Activated CD4-positive, alpha-beta memory T cell treated with anti-CD3 and anti-CD28 coated beads, Interleukin-2, amount 10 ng/mL, durations not matched to agents 7 days and 5 days (primary cell): ENCODE measurements around the gene TAB3. TPM values are rescaled to one million over a fixed set of nuclear protein-coding genes. Genes with fewer than 3 reads are reported as not detected.
"Not testable (repeated sequence)": the region's sequence is repeated elsewhere in the genome, so short reads cannot be mapped to it uniquely, and the experiment has no call there.

Experiments used
- CTCF ChIA-PET: fragments of 350-600 bp; sonication (Branson Sonifier 250); formaldehyde crosslinking; loops from one replicate; lab custom pipeline; 2021; ENCODE audit warnings: antibody characterized with exemption, inconsistent platforms; lab: Charles Lee
- POLR2A ChIA-PET: fragments of 350-600 bp; sonication (Branson Sonifier 250); formaldehyde crosslinking; loops from one replicate; lab custom pipeline; 2021; ENCODE audit warnings: antibody characterized with exemption; lab: Charles Lee
- DNase-seq: peaks from one replicate; pipeline ENCODE4 v3.0.0-alpha.2; 2020
- H3K27ac Mint-ChIP-seq: one replicate; pipeline ENCODE4 v1.8.0; 2021; ENCODE audit warnings: mild to moderate bottlenecking, mixed read lengths
- H3K27me3 Mint-ChIP-seq: one replicate; pipeline ENCODE4 v1.8.0; 2021; ENCODE audit warnings: mixed read lengths
- H3K36me3 Mint-ChIP-seq: one replicate; pipeline ENCODE4 v1.8.0; 2021; ENCODE audit warnings: low read depth, mixed read lengths
- H3K4me1 Mint-ChIP-seq: one replicate; pipeline ENCODE4 v1.8.0; 2021; ENCODE audit warnings: mixed read lengths
- H3K4me3 Mint-ChIP-seq: one replicate; pipeline ENCODE4 v1.8.0; 2021; ENCODE audit warnings: mild to moderate bottlenecking, mixed read lengths
- H3K9me3 Mint-ChIP-seq: one replicate; pipeline ENCODE4 v1.8.0; 2021; ENCODE audit warnings: mixed read lengths
- total RNA-seq, 2 experiments: library from RNA; stranded (reverse); gene quantifications; one replicate each; pipeline ENCODE4 v1.2.3, GENCODE V29; 2021

TAB3 gene
- total RNA-seq, 2 experiments from 2014 or later, result 20.8 to 21.6 TPM

DNA sequence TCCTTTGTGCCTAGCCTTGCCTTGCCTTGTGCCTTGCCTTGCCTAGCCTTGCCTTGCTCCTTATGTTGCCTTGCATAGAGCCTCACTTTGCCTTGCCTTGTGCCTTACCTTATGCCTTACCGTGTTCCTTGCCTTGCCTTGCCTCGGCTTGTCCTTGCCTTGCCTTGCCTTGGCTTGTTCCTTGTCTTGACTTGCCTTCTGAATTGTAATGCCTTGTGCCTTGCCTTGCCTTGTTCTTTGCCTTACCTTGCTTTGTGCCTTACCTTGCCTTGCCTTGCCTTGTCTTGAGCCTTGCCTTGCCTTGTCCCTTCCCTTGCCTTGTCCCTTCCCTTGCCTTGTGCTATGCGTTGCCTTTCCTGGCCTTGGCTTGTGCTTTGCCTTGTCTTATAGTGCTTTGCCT lies 90.2 kb downstream of the TAB3 start:
- ChIA-PET POLR2A (no interaction called here), CTCF (no interaction called here)
- Mint-ChIP-seq H3K27me3 (no peaks in the 10 kb centered on the region), H3K4me1 (no peaks in the 10 kb centered on the region), H3K9me3 (no peaks in the 10 kb centered on the region), H3K4me3 (no peak overlapping the region), H3K27ac (no peak overlapping the region), H3K36me3 (no peaks in the 10 kb centered on the region)
- DNase-seq, result no peak

DNA sequence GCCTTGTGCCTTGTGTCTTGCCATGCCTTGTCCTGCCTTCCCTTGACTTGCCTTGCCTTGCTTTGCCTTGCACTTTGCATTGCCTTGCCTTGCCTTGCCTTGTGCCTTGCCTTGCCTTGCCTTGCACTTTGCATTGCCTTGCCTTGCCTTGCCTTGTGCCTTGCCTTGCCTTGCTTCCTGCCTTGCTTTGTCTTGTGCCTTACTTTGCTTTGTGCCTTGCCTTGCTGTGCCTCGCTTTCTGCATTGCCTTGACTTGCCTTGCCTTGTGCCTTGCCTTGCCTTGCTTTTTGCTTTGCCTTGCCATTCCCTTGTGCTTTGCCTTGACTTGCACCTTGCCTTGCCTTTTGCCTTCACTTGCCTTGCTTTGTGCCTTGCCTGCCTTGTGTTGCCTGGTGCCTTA lies 91.8 kb downstream of the TAB3 start:
- DNase-seq, H3K27ac Mint-ChIP-seq, H3K4me3 Mint-ChIP-seq, H3K36me3 Mint-ChIP-seq, POLR2A ChIA-PET, CTCF ChIA-PET, H3K27me3 Mint-ChIP-seq, H3K4me1 Mint-ChIP-seq, H3K9me3 Mint-ChIP-seq: not testable (repeated sequence)

DNA sequence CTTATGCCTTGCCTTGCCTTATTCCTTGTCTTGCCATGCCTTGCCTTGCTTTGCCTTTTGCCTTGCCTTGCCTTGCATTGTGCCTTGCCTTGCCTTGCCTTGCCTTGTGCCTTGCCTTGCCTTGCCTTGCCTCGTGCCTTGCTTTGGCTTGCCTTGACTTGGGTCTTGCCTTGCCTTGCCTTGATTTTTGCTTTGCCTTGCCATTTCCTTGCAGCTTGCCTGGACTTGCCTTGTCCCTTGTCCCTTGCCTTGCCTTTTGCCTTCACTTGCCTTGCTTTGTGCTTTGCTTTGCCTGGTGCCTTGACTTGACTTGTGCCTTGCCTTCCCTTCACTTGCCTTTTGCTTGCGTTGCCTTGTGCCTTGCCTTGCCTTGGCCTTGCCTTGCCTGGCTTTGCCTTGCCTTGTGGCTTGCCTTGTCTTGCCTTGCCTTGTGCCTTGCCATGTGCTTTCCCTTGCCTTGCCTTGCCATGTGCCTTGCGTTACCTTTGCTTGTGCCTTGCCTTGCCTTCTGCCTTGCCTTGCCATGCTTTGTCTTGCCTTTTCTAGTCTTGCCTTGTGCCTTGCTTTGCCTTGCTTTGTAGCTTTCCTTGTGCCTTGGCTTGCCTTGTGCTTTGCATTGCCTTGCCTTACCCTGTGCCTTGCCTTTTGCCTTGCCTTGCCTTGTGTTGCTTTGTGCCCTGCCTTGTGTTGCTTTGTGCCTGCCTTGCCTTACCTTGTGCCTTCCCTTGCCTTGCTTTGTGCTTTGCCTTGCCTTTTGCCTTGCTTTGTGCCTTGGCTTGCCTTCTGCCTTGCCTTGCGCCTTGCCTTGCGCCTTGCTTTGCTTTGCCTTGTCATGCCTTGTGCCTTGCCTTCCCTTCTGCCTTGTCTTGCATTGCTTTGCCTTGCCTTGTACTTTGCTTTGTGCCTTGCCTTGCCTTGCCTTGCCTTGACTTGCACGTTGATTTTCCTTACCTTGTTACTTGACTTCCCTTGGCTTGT lies 92.8 kb downstream of the TAB3 start:
- H3K27me3 Mint-ChIP-seq, result no peaks in the 10 kb centered on the region
- no peaks in the 10 kb centered on the region for H3K4me1 Mint-ChIP-seq
- ChIA-PET POLR2A (no interaction called here), CTCF (interaction anchor here (0.7 kb wide), 1 partner anchor 59 kb away, joined by 3 read pairs; no protein-coding TSS in a partner anchor)
- no peaks in the 10 kb centered on the region for H3K9me3 Mint-ChIP-seq
- no peak for DNase-seq
- H3K4me3 Mint-ChIP-seq, result no peak overlapping the region
- H3K27ac Mint-ChIP-seq, result no peak overlapping the region
- H3K36me3 Mint-ChIP-seq, result no peaks in the 10 kb centered on the region

GRCh38 chrX:30794497-30794896 lies 94.6 kb downstream of the TAB3 start:
- Mint-ChIP-seq H3K27ac (no peak overlapping the region), H3K27me3 (no peaks in the 10 kb centered on the region), H3K4me3 (no peak overlapping the region), H3K4me1 (no peaks in the 10 kb centered on the region), H3K9me3 (no peaks in the 10 kb centered on the region), H3K36me3 (no peaks in the 10 kb centered on the region)
- ChIA-PET POLR2A (no interaction called here), CTCF (no interaction called here)
- DNase-seq, result no peak

DNA sequence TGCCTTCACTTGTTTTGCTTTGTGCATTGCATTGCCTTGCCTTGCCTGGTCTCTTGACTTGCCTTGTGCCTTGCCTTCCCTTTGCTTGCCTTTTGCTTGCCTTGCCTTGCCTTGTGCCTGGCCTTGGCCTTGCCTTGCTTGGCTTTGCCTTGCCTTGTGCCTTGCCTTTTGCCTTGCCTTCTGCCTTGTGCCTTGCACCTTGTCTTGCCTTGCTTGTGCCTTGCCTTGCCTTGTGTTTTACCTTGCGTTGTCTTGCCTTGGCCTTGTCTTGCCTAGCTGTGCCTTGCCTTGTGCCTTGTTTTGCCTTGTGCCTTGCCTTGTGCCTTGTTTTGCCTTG lies 95.3 kb downstream of the TAB3 start:
- H3K27ac Mint-ChIP-seq, result no peak overlapping the region
- CTCF ChIA-PET, result no interaction called here
- no peaks in the 10 kb centered on the region for H3K36me3 Mint-ChIP-seq
- H3K27me3 Mint-ChIP-seq, result no peaks in the 10 kb centered on the region
- H3K4me1 Mint-ChIP-seq, result no peaks in the 10 kb centered on the region
- no peak for DNase-seq
- no peaks in the 10 kb centered on the region for H3K9me3 Mint-ChIP-seq
- POLR2A ChIA-PET, result no interaction called here
- H3K4me3 Mint-ChIP-seq, result no peak overlapping the region

GRCh38 chrX:30793075-30793766 lies 95.8 kb downstream of the TAB3 start:
- no peaks in the 10 kb centered on the region for H3K4me1 Mint-ChIP-seq
- no peaks in the 10 kb centered on the region for H3K27me3 Mint-ChIP-seq
- ChIA-PET POLR2A (no interaction called here), CTCF (no interaction called here)
- no peak overlapping the region for H3K27ac Mint-ChIP-seq
- H3K4me3 Mint-ChIP-seq, result no peak overlapping the region
- H3K9me3 Mint-ChIP-seq, result no peaks in the 10 kb centered on the region
- no peaks in the 10 kb centered on the region for H3K36me3 Mint-ChIP-seq
- DNase-seq, result no peak

DNA sequence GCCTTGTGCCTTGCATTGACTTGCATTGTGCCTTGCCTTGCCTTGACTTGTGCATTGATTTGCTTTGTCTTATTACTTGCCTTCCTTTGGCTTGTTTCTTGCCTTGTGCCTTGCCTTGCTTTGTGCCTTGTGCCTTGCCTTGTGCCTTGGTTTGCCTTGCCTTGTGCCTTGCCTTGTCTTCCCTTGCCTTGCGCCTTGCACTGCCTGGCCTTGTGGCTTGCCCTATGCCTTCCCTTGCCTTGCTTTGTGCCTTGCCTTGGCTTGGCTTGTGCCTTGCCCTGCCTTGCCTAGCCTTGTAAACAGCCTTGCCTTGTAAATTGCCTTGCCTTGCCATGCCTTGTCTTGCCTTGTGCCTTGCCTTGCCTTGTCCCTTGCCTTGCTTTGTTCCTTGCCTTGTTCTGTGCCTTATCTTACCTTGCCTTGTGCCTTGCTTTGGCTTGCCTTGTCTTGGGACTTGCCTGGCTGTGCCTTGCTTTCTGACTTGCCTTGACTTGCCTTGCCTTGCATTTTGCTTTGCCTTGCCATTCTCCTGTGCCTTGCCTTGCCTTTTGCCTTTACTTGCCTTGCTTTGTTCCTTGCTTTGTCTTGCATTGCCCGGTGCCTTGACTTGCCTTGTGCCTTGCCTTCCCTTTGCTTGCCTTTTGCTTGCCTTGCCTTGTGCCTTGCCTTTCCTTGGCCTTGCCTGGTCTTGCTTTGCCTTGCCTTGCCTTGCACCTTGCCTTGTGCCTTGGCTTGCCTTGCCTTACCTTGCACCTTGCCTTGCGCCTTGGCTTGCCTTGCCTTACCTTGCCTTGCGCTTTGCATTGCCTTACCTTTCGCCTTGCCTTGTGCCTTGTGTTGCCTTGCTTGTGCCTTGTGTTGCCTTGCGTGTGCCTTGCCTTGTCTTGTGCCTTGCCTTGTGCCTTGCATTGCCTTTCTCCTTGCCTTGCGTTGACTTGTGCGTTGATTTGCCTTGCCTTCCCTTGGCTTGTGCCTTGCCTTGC lies 97.5 kb downstream of the TAB3 start:
- no peaks in the 10 kb centered on the region for H3K36me3 Mint-ChIP-seq
- no peaks in the 10 kb centered on the region for H3K9me3 Mint-ChIP-seq
- no peaks in the 10 kb centered on the region for H3K27me3 Mint-ChIP-seq
- H3K4me1 Mint-ChIP-seq, result no peaks in the 10 kb centered on the region
- ChIA-PET POLR2A (no interaction called here), CTCF (no interaction called here)
- no peak overlapping the region for H3K4me3 Mint-ChIP-seq
- H3K27ac Mint-ChIP-seq, result no peak overlapping the region
- DNase-seq, result no peak

DNA sequence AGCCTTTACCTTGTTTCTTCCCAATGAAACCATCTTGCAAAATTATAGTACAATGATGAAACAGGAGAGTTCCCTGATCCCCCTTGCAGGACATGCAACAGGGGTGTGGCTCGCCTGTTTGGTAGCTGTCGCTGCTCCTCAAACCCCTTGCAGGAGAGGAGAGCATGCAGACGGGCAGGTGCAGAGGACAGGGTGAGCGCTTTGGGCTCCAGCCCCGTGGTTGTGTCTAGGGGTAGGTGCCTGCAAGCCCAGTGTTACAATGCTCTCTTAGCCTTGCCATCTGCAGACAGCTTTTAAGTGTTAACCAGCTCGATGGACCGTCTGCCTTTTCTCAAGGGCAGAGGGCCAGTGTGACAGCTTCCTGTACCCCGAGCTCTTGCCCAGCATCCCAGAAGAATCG lies 102.0 kb downstream of the TAB3 start:
- Mint-ChIP-seq H3K27me3 (no peaks in the 10 kb centered on the region), H3K4me1 (peaks cover 2% of the 10 kb centered on the region), H3K27ac (no peak overlapping the region), H3K9me3 (no peaks in the 10 kb centered on the region), H3K4me3 (no peak overlapping the region), H3K36me3 (no peaks in the 10 kb centered on the region)
- POLR2A ChIA-PET, result no interaction called here
- CTCF ChIA-PET, result no interaction called here
- DNase-seq, result no peak

DNA sequence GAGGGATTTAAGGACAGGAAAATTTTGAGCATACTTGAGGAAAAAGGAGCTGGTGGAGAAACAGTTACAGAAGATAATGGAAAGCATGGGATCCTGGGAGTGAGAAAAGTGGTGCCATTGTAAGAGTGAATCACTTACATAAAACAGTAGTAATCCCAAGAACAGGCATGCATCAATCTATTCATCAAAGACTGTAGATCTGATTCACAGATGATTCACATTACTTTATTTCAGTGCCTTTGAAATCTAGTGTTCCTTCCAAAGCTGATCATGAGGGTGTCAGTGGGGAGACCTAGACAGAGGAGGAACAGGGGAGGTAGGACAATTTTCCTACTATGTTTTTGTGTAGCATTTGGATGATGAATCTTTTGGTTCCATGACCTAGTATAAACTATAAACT lies 102.7 kb downstream of the TAB3 start:
- ChIA-PET CTCF (no interaction called here), POLR2A (no interaction called here)
- no peak for DNase-seq
- Mint-ChIP-seq H3K27me3 (no peaks in the 10 kb centered on the region), H3K9me3 (no peaks in the 10 kb centered on the region), H3K27ac (no peak overlapping the region), H3K36me3 (no peaks in the 10 kb centered on the region), H3K4me1 (peaks cover 5% of the 10 kb centered on the region), H3K4me3 (no peak overlapping the region)

- Mint-ChIP-seq H3K27me3 (no peaks in the 10 kb centered on the region), H3K4me3 (no peak overlapping the region), H3K36me3 (no peaks in the 10 kb centered on the region), H3K4me1 (peaks cover 5% of the 10 kb centered on the region), H3K27ac (no peak overlapping the region), H3K9me3 (no peaks in the 10 kb centered on the region)
- ChIA-PET CTCF (no interaction called here), POLR2A (no interaction called here)
- no peak for DNase-seq
These were observed 107.2 kb downstream of the TAB3 start for GRCh38 chrX:30781711-30782444.

GRCh38 chrX:30779453-30780030 lies 109.5 kb downstream of the TAB3 start:
- Mint-ChIP-seq H3K36me3 (no peaks in the 10 kb centered on the region), H3K4me1 (peaks cover 5% of the 10 kb centered on the region), H3K4me3 (no peak overlapping the region), H3K9me3 (no peaks in the 10 kb centered on the region), H3K27me3 (peaks cover 1% of the 10 kb centered on the region), H3K27ac (no peak overlapping the region)
- DNase-seq, result no peak
- ChIA-PET POLR2A (no interaction called here), CTCF (no interaction called here)

DNA sequence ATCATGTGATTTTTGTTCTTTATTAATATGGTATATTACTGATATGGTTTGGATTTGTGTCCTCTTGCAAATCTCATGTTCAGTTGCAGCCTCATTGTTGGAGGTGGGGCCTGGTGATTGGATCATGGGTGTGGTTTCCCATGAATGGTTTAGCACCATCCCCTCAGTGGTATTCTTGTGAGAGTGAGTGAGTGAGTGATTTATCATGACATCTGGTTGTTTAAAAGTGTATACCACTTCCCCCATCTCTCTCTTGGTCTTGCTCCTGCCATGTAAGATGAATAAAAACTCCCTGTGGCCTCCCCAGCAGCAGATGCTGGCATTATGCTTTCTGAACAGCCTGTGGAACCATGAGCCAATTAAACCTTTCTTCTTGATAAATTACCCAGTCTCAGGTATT lies 111.5 kb downstream of the TAB3 start:
- DNase-seq, result no peak
- Mint-ChIP-seq H3K36me3 (no peaks in the 10 kb centered on the region), H3K27me3 (peaks cover 1% of the 10 kb centered on the region), H3K9me3 (no peaks in the 10 kb centered on the region), H3K4me3 (no peak overlapping the region), H3K4me1 (peaks cover 5% of the 10 kb centered on the region), H3K27ac (no peak overlapping the region)
- ChIA-PET POLR2A (no interaction called here), CTCF (no interaction called here)
